Thymus (tissue), 11 donors: ENCODE measurements around the gene GFOD1. TPM values are rescaled to one million over a fixed set of nuclear protein-coding genes. Genes with fewer than 3 reads are reported as not detected.

Source experiments
- DNase-seq, 9 donors: peaks; one replicate each; pipeline ENCODE4 v3.0.0-alpha.2; 2013; ENCODE audit warnings: low spot score in 9 of 9, low read depth in 6 of 9, missing footprints in 1 of 9
- H3K27ac ChIP-seq, 2 donors: one replicate each; pipeline ENCODE4 v1.5.1; 2013; ENCODE audit warnings: control low read depth in 1 of 2, low read depth in 1 of 2, low read length in 1 of 2, mild to moderate bottlenecking in 1 of 2, moderate library complexity in 1 of 2
- H3K27me3 ChIP-seq, 2 donors: one replicate each; pipeline ENCODE4 v1.5.1; 2013; ENCODE audit warnings: low read length in 1 of 2; ENCODE audit not compliant: control insufficient read depth in 2 of 2, insufficient read depth in 1 of 2
- H3K36me3 ChIP-seq, 2 donors: one replicate each; pipeline ENCODE4 v1.5.1; 2013; ENCODE audit warnings: low read length in 1 of 2, mild to moderate bottlenecking in 1 of 2, moderate library complexity in 1 of 2; ENCODE audit not compliant: control insufficient read depth in 2 of 2, insufficient read depth in 2 of 2
- H3K4me1 ChIP-seq, 2 donors: one replicate each; pipeline ENCODE4 v1.5.1; 2013; ENCODE audit warnings: low read length in 2 of 2; ENCODE audit not compliant: control insufficient read depth in 2 of 2, insufficient read depth in 2 of 2
- H3K4me3 ChIP-seq, 2 donors: one replicate each; pipeline ENCODE4 v1.5.1; 2013; ENCODE audit warnings: low read length in 2 of 2, control low read depth in 1 of 2, mild to moderate bottlenecking in 1 of 2
- H3K9me3 ChIP-seq, 2 donors: one replicate each; pipeline ENCODE4 v1.5.1; 2013; ENCODE audit warnings: low read length in 1 of 2, mild to moderate bottlenecking in 1 of 2; ENCODE audit not compliant: control insufficient read depth in 2 of 2, insufficient read depth in 1 of 2
- WGBS: extraction: QIAGEN DNeasy Blood & Tissue Kit; methylation state at CpG from one replicate; pipeline ENCODE4 v1.1.7; 2013; 5-methylcytosine and 5-hydroxymethylcytosine counted together
- polyA plus RNA-seq: library from polyadenylated mRNA; stranded (reverse); fragments of 200-250 nt; gene quantifications from one replicate; pipeline ENCODE4 v1.2.3, GENCODE V29; 2013
- total RNA-seq: library from RNA; stranded (reverse); fragments of 120-200 nt; gene quantifications from one replicate; pipeline ENCODE4 v1.2.4, GENCODE V29; 2013
- donor health status: healthy.

Gene GFOD1
- total and polyA plus RNA-seq, 2 donors = 4.7 to 8.1 TPM

- Histone ChIP-seq H3K27me3 (no peaks in the 10 kb centered on the region), H3K4me1 (no peaks in the 10 kb centered on the region), H3K36me3 (no peaks in the 10 kb centered on the region), H3K27ac (no peak overlapping the region), H3K4me3 (no peak overlapping the region), H3K9me3 (no peaks in the 10 kb centered on the region)
- WGBS = 91% methylated on average over 5 of the region's 5 CpGs
- DNase-seq = no peak
These were observed 83.0 kb downstream of the GFOD1 start for GRCh38 chr6:13404228-13404891.

GRCh38 chr6:13402711-13403110 is 84.7 kb downstream of the GFOD1 start:
- H3K4me3 ChIP-seq = no peak overlapping the region
- no peaks in the 10 kb centered on the region for H3K27me3 ChIP-seq
- no peaks in the 10 kb centered on the region for H3K36me3 ChIP-seq
- WGBS = 98% methylated on average over 3 of the region's 3 CpGs
- H3K9me3 ChIP-seq = no peaks in the 10 kb centered on the region
- H3K4me1 ChIP-seq = no peaks in the 10 kb centered on the region
- no peak overlapping the region for H3K27ac ChIP-seq
- no peak for DNase-seq

- Histone ChIP-seq H3K36me3 (no peaks in the 10 kb centered on the region), H3K9me3 (no peaks in the 10 kb centered on the region), H3K4me1 (no peaks in the 10 kb centered on the region), H3K27ac (no peak overlapping the region), H3K27me3 (no peaks in the 10 kb centered on the region), H3K4me3 (no peak overlapping the region)
- WGBS = 97% methylated on average over 3 of the region's 3 CpGs
- DNase-seq = no peak
These were observed 86.6 kb downstream of the GFOD1 start for GRCh38 chr6:13400772-13401171.

- no peak overlapping the region for H3K4me3 ChIP-seq
- H3K4me1 ChIP-seq = no peaks in the 10 kb centered on the region
- DNase-seq = no peak
- H3K36me3 ChIP-seq = no peaks in the 10 kb centered on the region
- H3K27me3 ChIP-seq = no peaks in the 10 kb centered on the region
- H3K27ac ChIP-seq = peak overlapping the region in 1 of 2 donors; percentile 25
- no peaks in the 10 kb centered on the region for H3K9me3 ChIP-seq
- 89% methylated on average over 9 of the region's 9 CpGs for WGBS
These were observed 88.9 kb downstream of the GFOD1 start for GRCh38 chr6:13398421-13398994.

GRCh38 chr6:13398069-13398381 is 89.4 kb downstream of the GFOD1 start:
- no peaks in the 10 kb centered on the region for H3K4me1 ChIP-seq
- no peaks in the 10 kb centered on the region for H3K36me3 ChIP-seq
- DNase-seq = no peak
- no peak overlapping the region for H3K4me3 ChIP-seq
- H3K27me3 ChIP-seq = no peaks in the 10 kb centered on the region
- H3K9me3 ChIP-seq = no peaks in the 10 kb centered on the region
- WGBS = 81% methylated on average over 6 of the region's 6 CpGs
- H3K27ac ChIP-seq = no peak overlapping the region

- Histone ChIP-seq H3K27ac (no peak overlapping the region), H3K4me1 (no peaks in the 10 kb centered on the region), H3K9me3 (no peaks in the 10 kb centered on the region), H3K36me3 (no peaks in the 10 kb centered on the region), H3K27me3 (no peaks in the 10 kb centered on the region), H3K4me3 (no peak overlapping the region)
- 58% methylated on average over 9 of the region's 9 CpGs for WGBS
- DNase-seq = no peak
These were observed 89.9 kb downstream of the GFOD1 start for GRCh38 chr6:13397359-13398068.

GRCh38 chr6:13396241-13396792 is 91.1 kb downstream of the GFOD1 start:
- no peak for DNase-seq
- Histone ChIP-seq H3K4me3 (no peak overlapping the region), H3K4me1 (no peaks in the 10 kb centered on the region), H3K27me3 (no peaks in the 10 kb centered on the region), H3K9me3 (no peaks in the 10 kb centered on the region), H3K36me3 (no peaks in the 10 kb centered on the region), H3K27ac (no peak overlapping the region)
- 98% methylated on average over 3 of the region's 3 CpGs for WGBS

GRCh38 chr6:13395272-13396237 is 91.8 kb downstream of the GFOD1 start:
- Histone ChIP-seq H3K27ac (no peak overlapping the region), H3K4me3 (no peak overlapping the region), H3K9me3 (no peaks in the 10 kb centered on the region), H3K36me3 (no peaks in the 10 kb centered on the region), H3K4me1 (no peaks in the 10 kb centered on the region), H3K27me3 (no peaks in the 10 kb centered on the region)
- no peak for DNase-seq
- WGBS = 77% methylated on average over 12 of the region's 12 CpGs
